HepG2 (cell line): Measurements from ENCODE around the gene CD151. TPM values are rescaled to one million over a fixed set of nuclear protein-coding genes. Genes with fewer than 3 reads are reported as not detected.

Experiments used
- ARID2 ChIP-seq: sonication (generic); formaldehyde crosslinking; IDR thresholded peaks from 2 replicates; pipeline ENCODE4 v1.8.1; 2022; ENCODE audit warnings: mild to moderate bottlenecking, missing genetic modification reagents, borderline replicate concordance
- DR1 ChIP-seq: sonication (generic); formaldehyde crosslinking; IDR thresholded peaks from 2 replicates; pipeline ENCODE4 v1.8.0; 2021; ENCODE audit warnings: mild to moderate bottlenecking, missing genetic modification reagents, inconsistent platforms
- GATAD1 ChIP-seq: IDR thresholded peaks from 2 replicates; pipeline ENCODE4 v1.6.1; 2016; ENCODE audit warnings: missing genetic modification reagents, missing compliant biosample characterization
- GLI4 ChIP-seq: sonication (generic); formaldehyde crosslinking; IDR thresholded peaks from 2 replicates; pipeline ENCODE4 v1.5.1; 2020; ENCODE audit warnings: missing genetic modification reagents, mild to moderate bottlenecking, moderate library complexity, borderline replicate concordance
- GTF2F1 ChIP-seq: fragments of 150-350 bp; IDR thresholded peaks from 2 replicates; pipeline ENCODE4 v1.6.1; 2014; ENCODE audit warnings: low read length
- PHF21A ChIP-seq: sonication (generic); formaldehyde crosslinking; IDR thresholded peaks from 2 replicates; pipeline ENCODE4 v1.5.0; 2020; ENCODE audit warnings: mild to moderate bottlenecking, missing genetic modification reagents
- PHF8 ChIP-seq: sonication (generic); formaldehyde crosslinking; IDR thresholded peaks from 2 replicates; pipeline ENCODE4 v1.5.0; 2020; ENCODE audit warnings: missing genetic modification reagents
- RARG ChIP-seq: sonication (generic); formaldehyde crosslinking; IDR thresholded peaks from 2 replicates; pipeline ENCODE4 v1.4.0; 2020; ENCODE audit warnings: low read depth, mild to moderate bottlenecking, missing genetic modification reagents
- TBX2 ChIP-seq: sonication (generic); formaldehyde crosslinking; IDR thresholded peaks from 2 replicates; pipeline ENCODE4 v1.5.0; 2020; ENCODE audit warnings: missing genetic modification reagents, mild to moderate bottlenecking, borderline replicate concordance
- ZNF12 ChIP-seq: sonication (generic); formaldehyde crosslinking; IDR thresholded peaks from 2 replicates; pipeline ENCODE4 v1.5.0; 2020; ENCODE audit warnings: missing genetic modification reagents
- ZNF343 ChIP-seq: sonication (generic); formaldehyde crosslinking; IDR thresholded peaks from 2 replicates; pipeline ENCODE4 v1.4.0; 2020; ENCODE audit warnings: mild to moderate bottlenecking, missing genetic modification reagents
- ZNF563 ChIP-seq: sonication (generic); formaldehyde crosslinking; IDR thresholded peaks from 2 replicates; pipeline ENCODE4 v1.8.0; 2022; ENCODE audit warnings: mild to moderate bottlenecking, moderate library complexity, missing genetic modification reagents
- ZSCAN29 ChIP-seq: sonication (generic); formaldehyde crosslinking; conservative IDR thresholded peaks from 2 replicates; pipeline ENCODE4 v1.4.0; 2020; ENCODE audit warnings: mild to moderate bottlenecking, missing genetic modification reagents
- polyA plus RNA-seq, 8 experiments: library from polyadenylated mRNA; depleted of rRNA in 3 of 8; stranded (reverse) in 7 of 8; unstranded in 1 of 8; fragments of >200 nt; fragmentation: Illumina TruSeq in 4 of 8; extraction: Trizol in 4 of 8; gene quantifications; 2 replicates each; pipeline versions ENCODE4 v1.2.1 to v1.2.3, GENCODE V29; 2011 to 2016; ENCODE audit warnings: low read depth in 4 of 8, missing spikeins in 1 of 8, mixed read lengths in 1 of 8; ENCODE audit not compliant: insufficient read depth in 1 of 8
- total RNA-seq, 5 experiments: library from RNA; depleted of rRNA; stranded (reverse); fragments of >200 nt; fragmentation: Illumina TruSeq; extraction: Trizol; gene quantifications; 2 replicates each; pipeline ENCODE4 v1.2.3, GENCODE V29; 2016; ENCODE audit warnings: low read depth in 1 of 5
- TF ChIP-seq, protein P1 (sequence below): IDR thresholded peaks from 2 replicates; pipeline ENCODE4 v1.6.1; 2016; ENCODE audit warnings: low read depth, missing genetic modification reagents, missing compliant biosample characterization
- TF ChIP-seq, protein P2 (sequence below): sonication (generic); formaldehyde crosslinking; IDR thresholded peaks from 2 replicates; pipeline ENCODE4 v1.9.0; 2022; ENCODE audit warnings: missing genetic modification reagents, mild to moderate bottlenecking, borderline replicate concordance
- TF ChIP-seq, protein P3 (sequence below): sonication (generic); formaldehyde crosslinking; IDR thresholded peaks from 2 replicates; pipeline ENCODE4 v1.9.0; 2022; ENCODE audit warnings: low read depth, missing genetic modification reagents
- TF ChIP-seq, protein P4 (sequence below): sonication (generic); formaldehyde crosslinking; IDR thresholded peaks from 2 replicates; pipeline ENCODE4 v1.4.0; 2020; ENCODE audit warnings: missing genetic modification reagents, low read depth, mild to moderate bottlenecking, borderline replicate concordance

The CD151 gene
- total and polyA plus RNA-seq, 2 of the 13 experiments (the other 11 are each of a cell fraction or from before 2014, with no cell fraction given), result 125 to 197 TPM

DNA sequence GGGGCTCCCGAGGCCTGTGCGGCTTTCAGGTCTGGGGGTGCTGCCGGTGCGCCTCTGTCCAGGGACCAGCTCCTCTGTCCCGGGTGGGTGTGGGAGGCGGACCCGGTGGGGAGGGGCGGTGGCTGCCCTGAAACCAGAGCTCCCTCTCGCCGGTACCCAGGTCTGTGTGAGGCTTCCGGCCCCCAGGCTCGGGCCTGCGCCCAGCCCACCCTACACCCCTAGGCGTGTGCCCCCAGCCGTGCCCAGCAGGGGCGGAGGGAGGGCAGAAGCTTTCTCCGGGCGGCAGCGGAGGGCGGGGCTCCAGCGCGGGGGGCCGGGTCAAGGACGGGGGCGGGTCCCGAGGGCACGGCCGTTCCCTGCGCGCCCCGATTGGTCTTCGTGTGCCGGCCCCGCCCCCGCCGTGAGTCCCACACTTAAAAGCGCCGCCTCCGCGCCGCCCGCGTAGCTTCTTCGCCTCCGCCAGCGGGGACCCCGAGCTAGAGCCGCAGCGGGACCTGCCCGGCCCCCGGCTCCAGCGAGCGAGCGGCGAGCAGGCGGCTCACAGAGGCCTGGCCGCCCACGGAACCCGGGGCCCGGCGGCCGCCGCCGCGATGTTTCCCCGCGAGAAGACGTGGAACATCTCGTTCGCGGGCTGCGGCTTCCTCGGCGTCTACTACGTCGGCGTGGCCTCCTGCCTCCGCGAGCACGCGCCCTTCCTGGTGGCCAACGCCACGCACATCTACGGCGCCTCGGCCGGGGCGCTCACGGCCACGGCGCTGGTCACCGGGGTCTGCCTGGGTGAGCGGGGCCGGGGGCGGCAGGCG, 13.4 kb upstream of the CD151 start (continued):
- TF ChIP-seq, protein P1, sequence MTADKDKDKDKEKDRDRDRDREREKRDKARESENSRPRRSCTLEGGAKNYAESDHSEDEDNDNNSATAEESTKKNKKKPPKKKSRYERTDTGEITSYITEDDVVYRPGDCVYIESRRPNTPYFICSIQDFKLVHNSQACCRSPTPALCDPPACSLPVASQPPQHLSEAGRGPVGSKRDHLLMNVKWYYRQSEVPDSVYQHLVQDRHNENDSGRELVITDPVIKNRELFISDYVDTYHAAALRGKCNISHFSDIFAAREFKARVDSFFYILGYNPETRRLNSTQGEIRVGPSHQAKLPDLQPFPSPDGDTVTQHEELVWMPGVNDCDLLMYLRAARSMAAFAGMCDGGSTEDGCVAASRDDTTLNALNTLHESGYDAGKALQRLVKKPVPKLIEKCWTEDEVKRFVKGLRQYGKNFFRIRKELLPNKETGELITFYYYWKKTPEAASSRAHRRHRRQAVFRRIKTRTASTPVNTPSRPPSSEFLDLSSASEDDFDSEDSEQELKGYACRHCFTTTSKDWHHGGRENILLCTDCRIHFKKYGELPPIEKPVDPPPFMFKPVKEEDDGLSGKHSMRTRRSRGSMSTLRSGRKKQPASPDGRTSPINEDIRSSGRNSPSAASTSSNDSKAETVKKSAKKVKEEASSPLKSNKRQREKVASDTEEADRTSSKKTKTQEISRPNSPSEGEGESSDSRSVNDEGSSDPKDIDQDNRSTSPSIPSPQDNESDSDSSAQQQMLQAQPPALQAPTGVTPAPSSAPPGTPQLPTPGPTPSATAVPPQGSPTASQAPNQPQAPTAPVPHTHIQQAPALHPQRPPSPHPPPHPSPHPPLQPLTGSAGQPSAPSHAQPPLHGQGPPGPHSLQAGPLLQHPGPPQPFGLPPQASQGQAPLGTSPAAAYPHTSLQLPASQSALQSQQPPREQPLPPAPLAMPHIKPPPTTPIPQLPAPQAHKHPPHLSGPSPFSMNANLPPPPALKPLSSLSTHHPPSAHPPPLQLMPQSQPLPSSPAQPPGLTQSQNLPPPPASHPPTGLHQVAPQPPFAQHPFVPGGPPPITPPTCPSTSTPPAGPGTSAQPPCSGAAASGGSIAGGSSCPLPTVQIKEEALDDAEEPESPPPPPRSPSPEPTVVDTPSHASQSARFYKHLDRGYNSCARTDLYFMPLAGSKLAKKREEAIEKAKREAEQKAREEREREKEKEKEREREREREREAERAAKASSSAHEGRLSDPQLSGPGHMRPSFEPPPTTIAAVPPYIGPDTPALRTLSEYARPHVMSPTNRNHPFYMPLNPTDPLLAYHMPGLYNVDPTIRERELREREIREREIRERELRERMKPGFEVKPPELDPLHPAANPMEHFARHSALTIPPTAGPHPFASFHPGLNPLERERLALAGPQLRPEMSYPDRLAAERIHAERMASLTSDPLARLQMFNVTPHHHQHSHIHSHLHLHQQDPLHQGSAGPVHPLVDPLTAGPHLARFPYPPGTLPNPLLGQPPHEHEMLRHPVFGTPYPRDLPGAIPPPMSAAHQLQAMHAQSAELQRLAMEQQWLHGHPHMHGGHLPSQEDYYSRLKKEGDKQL (CRISPR knock-in tag), result 0 out of 2 replicates have a peak, but pooled peaks have one; percentile 7
- TF ChIP-seq GTF2F1 (peak; percentile 75; the same call in 1 of the 2 replicates), ZNF12 (CRISPR knock-in tag) (no peak), DR1 (CRISPR knock-in tag) (peak; percentile 88), RARG (no peak), GLI4 (CRISPR knock-in tag) (no peak), ARID2 (CRISPR knock-in tag) (0 out of 2 replicates have a peak, but pooled peaks have one; percentile 76), PHF8 (CRISPR knock-in tag) (peak; percentile 39; the same call in 1 of the 2 replicates), GATAD1 (CRISPR knock-in tag) (0 out of 2 replicates have a peak, but pooled peaks have one; percentile 19), ZSCAN29 (CRISPR knock-in tag) (peak; percentile 16; the same call in 1 of the 2 replicates), PHF21A (peak; percentile 6; the same call in 1 of the 2 replicates), ZNF563 (CRISPR knock-in tag) (peak; percentile 80), TBX2 (CRISPR knock-in tag) (0 out of 2 replicates have a peak, but pooled peaks have one; percentile 43), ZNF343 (CRISPR knock-in tag) (peak; percentile 91; the same call in 1 of the 2 replicates)
- TF ChIP-seq, protein P2, sequence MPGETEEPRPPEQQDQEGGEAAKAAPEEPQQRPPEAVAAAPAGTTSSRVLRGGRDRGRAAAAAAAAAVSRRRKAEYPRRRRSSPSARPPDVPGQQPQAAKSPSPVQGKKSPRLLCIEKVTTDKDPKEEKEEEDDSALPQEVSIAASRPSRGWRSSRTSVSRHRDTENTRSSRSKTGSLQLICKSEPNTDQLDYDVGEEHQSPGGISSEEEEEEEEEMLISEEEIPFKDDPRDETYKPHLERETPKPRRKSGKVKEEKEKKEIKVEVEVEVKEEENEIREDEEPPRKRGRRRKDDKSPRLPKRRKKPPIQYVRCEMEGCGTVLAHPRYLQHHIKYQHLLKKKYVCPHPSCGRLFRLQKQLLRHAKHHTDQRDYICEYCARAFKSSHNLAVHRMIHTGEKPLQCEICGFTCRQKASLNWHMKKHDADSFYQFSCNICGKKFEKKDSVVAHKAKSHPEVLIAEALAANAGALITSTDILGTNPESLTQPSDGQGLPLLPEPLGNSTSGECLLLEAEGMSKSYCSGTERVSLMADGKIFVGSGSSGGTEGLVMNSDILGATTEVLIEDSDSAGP (CRISPR knock-in tag), result peak; percentile 86; the same call in 1 of the 2 replicates
- TF ChIP-seq, protein P3, sequence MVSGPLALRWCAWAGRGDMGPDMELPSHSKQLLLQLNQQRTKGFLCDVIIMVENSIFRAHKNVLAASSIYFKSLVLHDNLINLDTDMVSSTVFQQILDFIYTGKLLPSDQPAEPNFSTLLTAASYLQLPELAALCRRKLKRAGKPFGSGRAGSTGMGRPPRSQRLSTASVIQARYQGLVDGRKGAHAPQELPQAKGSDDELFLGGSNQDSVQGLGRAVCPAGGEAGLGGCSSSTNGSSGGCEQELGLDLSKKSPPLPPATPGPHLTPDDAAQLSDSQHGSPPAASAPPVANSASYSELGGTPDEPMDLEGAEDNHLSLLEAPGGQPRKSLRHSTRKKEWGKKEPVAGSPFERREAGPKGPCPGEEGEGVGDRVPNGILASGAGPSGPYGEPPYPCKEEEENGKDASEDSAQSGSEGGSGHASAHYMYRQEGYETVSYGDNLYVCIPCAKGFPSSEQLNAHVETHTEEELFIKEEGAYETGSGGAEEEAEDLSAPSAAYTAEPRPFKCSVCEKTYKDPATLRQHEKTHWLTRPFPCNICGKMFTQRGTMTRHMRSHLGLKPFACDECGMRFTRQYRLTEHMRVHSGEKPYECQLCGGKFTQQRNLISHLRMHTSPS (CRISPR knock-in tag), result peak; percentile 89
- TF ChIP-seq, protein P4, sequence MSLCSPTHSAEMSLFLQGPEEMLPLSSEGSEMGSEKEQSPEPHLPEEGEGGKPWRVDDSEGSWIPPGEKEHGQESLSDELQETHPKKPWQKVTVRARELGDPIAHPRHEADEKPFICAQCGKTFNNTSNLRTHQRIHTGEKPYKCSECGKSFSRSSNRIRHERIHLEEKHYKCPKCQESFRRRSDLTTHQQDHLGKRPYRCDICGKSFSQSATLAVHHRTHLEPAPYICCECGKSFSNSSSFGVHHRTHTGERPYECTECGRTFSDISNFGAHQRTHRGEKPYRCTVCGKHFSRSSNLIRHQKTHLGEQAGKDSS (CRISPR knock-in tag), result 0 out of 2 replicates have a peak, but pooled peaks have one; percentile 68
